Neural cell (in vitro differentiated cells): ENCODE results near the gene TMEM106A.

ENCODE experiments used
- CTCF ChIP-seq: fragments of 450-650 bp; IDR thresholded peaks from 2 replicates; pipeline ENCODE4 v1.5.1; 2014; ENCODE audit warnings: antibody characterized with exemption, mild to moderate bottlenecking, moderate library complexity; ENCODE audit not compliant: poor library complexity, severe bottlenecking
- EP300 ChIP-seq: fragments of 450-650 bp; conservative IDR thresholded peaks from 2 replicates; pipeline ENCODE4 v1.6.1; 2014; ENCODE audit warnings: antibody characterized with exemption, mild to moderate bottlenecking, moderate library complexity; ENCODE audit not compliant: poor library complexity, severe bottlenecking
- EZH2 ChIP-seq: fragments of 200-600, 300-800 bp; shearing (Covaris generic), sonication (generic); IDR thresholded peaks from 2 replicates; pipeline ENCODE4 v1.6.1; 2014; ENCODE audit warnings: antibody characterized with exemption, low read length, borderline replicate concordance, mild to moderate bottlenecking; ENCODE audit not compliant: insufficient read depth, poor library complexity, severe bottlenecking
- MXI1 ChIP-seq: fragments of 450-650 bp; conservative IDR thresholded peaks from 2 replicates; pipeline ENCODE4 v1.6.1; 2014; ENCODE audit warnings: antibody characterized with exemption, mild to moderate bottlenecking; ENCODE audit not compliant: poor library complexity, severe bottlenecking
- RAD21 ChIP-seq: fragments of 450-650 bp; conservative IDR thresholded peaks from 2 replicates; pipeline ENCODE4 v1.6.1; 2014; ENCODE audit warnings: antibody characterized with exemption, mild to moderate bottlenecking, moderate library complexity
- TAF1 ChIP-seq: IDR thresholded peaks from 2 replicates; pipeline ENCODE4 v1.6.1; 2012; ENCODE audit warnings: low read depth
- TF ChIP-seq, protein P1 (sequence below): IDR thresholded peaks from 2 replicates; pipeline ENCODE4 v1.6.1; 2012; ENCODE audit warnings: borderline replicate concordance

DNA sequence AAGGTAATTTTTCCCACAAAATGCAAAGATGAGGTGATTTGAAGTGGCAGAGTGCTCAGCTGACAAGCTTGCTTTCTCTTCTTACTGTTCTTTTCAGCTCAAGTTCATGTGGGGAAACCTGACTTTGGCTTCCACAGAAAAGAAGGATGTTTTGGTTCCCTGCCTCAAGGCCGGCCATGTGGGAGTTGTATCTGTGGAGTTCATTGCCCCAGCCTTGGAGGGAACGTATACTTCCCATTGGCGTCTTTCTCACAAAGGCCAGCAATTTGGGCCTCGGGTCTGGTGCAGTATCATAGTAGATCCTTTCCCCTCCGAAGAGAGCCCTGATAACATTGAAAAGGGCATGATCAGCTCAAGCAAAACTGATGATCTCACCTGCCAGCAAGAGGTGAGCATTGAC, 18.4 kb upstream of the TMEM106A start:
- no peak for TF ChIP-seq EZH2
- TF ChIP-seq, protein P1, sequence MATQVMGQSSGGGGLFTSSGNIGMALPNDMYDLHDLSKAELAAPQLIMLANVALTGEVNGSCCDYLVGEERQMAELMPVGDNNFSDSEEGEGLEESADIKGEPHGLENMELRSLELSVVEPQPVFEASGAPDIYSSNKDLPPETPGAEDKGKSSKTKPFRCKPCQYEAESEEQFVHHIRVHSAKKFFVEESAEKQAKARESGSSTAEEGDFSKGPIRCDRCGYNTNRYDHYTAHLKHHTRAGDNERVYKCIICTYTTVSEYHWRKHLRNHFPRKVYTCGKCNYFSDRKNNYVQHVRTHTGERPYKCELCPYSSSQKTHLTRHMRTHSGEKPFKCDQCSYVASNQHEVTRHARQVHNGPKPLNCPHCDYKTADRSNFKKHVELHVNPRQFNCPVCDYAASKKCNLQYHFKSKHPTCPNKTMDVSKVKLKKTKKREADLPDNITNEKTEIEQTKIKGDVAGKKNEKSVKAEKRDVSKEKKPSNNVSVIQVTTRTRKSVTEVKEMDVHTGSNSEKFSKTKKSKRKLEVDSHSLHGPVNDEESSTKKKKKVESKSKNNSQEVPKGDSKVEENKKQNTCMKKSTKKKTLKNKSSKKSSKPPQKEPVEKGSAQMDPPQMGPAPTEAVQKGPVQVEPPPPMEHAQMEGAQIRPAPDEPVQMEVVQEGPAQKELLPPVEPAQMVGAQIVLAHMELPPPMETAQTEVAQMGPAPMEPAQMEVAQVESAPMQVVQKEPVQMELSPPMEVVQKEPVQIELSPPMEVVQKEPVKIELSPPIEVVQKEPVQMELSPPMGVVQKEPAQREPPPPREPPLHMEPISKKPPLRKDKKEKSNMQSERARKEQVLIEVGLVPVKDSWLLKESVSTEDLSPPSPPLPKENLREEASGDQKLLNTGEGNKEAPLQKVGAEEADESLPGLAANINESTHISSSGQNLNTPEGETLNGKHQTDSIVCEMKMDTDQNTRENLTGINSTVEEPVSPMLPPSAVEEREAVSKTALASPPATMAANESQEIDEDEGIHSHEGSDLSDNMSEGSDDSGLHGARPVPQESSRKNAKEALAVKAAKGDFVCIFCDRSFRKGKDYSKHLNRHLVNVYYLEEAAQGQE = no peak
- no peak for TF ChIP-seq RAD21
- no peak for TF ChIP-seq TAF1
- TF ChIP-seq EP300 = no peak
- TF ChIP-seq MXI1 = no peak
- no peak for TF ChIP-seq CTCF
